Right hindlimb (tissue), 1 donor: Measurements from ENCODE around the gene EID2B.

Source experiments
- DNase-seq: peaks from one replicate; pipeline ENCODE4 v3.0.0-alpha.2; 2018

The EID2B gene

DNA sequence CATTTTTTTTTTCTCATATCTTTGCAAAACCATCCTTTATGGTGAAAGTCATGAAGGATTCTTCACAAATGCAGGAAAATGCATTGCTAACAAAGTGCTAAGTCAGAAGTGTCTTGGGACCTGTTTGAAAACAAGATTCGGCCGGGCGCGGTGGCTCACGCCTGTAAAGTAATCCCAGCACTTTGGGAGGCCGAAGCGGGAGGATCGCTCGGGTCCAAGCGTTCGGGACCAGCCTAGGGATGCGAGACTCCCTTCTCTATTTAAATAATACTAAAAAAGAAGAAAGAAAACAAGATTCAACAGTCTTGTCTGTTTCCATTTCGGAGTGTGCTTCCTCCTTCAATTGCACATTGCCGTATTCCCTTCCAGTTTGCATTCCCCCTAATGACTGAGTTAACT is 819 bp downstream of the EID2B start:
- DNase-seq: no peak

DNA sequence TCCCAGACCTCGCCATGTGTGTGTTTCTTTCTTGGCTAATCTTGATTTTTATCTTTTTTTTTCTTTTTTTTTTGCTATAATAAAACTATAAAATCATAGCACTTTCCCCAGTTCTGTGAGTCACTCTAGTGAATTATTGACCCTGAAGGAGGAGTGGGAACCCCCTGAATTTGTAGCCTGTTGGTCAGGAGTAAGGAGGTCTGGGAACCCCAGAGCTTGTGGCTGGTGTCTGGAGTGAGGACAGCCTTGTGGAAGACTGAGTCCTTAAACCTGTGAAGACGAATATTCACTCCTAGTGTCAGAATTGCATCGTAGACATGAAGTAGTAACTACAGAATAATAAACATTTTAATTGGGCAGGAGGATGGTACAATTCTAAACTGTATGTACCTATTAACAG is 7.4 kb downstream of the EID2B start:
- DNase-seq: no peak

DNA sequence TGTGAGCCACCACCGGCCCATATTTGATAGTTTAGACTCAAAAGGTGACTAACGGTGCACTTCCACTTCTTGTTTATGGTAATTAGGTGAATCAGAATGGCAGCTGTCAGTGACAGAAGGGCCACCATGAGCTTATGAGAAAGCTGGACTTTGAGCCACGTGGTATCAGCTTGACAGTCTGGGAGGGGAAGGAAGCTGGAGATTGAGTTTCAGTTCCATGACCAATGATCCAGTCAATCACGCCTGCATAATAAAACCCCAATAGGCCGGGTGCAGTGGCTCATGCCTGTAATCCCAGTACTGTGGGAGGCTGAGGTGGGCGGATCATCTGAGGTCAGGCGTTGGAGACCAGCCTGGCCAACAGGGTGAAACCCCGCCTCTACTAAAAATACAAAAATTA is 8.2 kb downstream of the EID2B start:
- DNase-seq: no peak

DNA sequence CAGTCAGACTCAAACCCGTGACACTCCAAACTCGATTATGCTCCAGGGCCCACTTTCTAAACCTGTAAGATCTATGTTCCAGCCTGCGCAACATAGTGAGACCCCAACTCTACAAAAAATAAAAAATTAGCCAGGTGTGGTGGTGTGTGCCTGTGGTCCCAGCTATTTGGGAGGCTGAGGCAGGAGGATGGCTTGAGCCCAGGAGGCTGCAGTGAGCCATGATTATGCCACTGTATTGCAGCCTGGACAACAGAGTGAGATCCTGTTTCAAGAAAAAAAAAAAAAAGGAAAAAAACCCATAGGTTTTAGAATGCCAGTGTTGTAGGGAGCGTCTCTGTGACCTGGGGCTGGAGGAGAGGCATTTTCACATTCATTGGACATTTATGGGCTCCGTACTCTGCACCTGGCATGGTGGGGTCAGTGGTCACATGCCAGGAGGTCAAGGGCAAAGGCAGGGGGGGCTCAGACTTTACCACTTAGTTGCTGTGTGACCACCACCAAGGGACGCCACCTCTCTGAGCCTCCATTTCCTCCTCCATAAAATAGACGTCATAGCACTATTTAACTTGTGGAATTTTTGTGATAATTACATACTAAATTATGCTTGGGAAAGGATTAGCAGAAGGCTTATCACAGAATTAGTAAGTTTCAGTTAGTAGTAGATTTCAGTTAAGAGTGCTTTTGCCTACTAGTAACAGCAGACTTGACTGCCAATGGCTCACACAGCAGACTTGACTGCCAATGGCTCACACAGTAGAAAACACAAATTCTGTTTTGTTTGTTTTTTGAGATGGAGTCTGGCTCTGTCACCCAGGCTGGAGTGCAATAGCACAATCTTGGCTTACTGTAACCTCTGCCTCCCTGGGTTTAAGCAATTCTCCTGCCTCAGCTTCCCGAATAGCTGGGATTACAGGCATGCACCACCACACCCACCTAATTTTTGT is 11.8 kb downstream of the EID2B start:
- no peak for DNase-seq

- no peak for DNase-seq
These were observed 13.7 kb downstream of the EID2B start for GRCh38 chr19:39518975-39519374.

- no peak for DNase-seq
These were observed 14.2 kb downstream of the EID2B start for GRCh38 chr19:39518458-39518857.

DNA sequence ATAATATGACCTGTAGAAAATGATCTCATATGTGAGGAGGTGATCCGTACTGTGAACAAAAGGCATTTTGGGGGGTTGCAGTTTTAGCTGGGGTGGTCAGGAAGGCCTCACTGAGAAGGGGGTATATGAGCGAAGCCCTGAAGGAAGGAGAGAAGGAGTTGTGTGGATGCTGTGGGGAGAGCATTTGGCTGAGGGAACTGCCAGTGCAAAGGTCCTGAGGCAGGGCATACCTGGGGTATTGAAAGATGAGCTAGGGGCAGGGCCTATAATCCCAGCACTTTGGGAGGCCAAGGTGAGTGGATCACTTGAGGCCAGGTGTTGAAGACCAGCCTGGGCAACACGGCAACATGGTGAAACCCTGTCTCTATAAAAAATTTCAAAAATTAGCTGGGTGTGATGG is 15.2 kb downstream of the EID2B start:
- no peak for DNase-seq

- DNase-seq: no peak
These were observed 16.4 kb downstream of the EID2B start for GRCh38 chr19:39516270-39516669.

DNA sequence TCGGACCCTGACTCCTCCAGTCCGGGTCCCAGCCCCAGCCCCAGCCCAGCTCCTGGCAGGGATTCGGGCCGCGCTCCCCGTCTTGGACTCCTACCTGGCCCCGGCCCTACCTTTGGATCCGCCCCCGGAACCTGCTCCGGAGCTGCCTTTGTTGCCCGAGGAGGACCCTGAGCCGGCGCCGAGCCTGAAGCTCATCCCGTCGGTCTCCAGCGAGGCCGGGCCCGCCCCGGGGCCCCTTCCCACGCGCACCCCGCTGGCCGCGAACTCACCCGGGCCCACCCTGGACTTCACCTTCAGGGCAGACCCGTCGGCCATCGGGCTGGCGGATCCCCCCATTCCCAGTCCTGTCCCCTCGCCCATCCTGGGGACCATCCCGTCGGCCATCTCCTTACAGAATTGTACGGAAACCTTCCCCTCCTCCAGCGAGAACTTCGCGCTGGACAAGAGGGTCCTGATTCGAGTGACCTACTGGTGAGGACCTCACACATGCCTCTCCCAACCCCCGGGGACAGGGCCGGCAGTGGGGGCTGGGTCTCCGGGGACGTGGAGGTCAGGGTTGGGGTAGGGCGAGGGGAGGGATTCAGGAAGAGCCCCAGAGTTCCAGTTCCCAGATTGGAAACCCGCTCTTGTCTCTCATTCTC is 17.0 kb downstream of the EID2B start:
- DNase-seq: peak; percentile 26

GRCh38 chr19:39514840-39515550 is 17.7 kb downstream of the EID2B start, which contains the start of gene SELENOV:
SELENOV (plus strand) TSS chr19:39515139; CDS start chr19:39515213, 74 bp downstream.
- peak; percentile 58 for DNase-seq

DNA sequence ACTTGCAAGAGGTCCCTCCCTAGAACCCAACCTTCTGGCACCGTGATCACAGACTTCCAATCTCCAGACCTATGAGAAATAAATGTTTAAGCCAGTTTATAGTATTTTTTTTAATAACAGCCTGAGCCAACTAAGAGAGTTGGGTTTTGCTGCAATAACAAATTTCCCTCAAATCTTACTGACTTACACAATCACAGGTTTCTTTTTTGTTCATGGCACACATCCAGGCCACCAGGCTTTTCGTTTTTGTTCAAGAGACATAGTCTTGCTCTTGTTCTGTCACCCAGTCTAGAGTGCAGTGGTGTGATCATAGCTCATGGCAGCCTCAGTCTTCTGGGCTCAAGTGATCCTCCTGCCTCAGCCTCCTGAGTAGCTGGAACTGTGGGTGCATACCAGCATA is 19.7 kb downstream of the EID2B start:
- no peak for DNase-seq

DNA sequence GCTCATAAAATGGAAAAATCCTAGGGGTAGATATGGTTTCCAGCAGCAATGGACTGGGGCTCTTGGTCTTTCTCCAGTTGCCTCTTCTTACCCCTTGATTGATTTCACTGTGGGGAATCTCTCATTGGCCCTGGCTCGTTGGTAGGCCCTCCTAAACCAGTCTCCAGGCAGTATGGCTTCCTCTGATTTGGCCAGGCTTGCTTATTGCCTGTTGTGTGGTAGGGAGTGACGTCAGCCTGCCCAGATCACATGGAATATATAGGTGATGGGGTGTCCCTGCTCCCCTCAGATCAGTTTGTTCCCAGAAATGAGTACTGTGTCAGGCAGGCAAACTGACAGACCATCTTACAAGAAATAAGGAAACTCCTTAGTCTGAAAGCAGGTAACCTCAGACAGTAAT is 23.4 kb downstream of the EID2B start:
- no peak for DNase-seq

DNA sequence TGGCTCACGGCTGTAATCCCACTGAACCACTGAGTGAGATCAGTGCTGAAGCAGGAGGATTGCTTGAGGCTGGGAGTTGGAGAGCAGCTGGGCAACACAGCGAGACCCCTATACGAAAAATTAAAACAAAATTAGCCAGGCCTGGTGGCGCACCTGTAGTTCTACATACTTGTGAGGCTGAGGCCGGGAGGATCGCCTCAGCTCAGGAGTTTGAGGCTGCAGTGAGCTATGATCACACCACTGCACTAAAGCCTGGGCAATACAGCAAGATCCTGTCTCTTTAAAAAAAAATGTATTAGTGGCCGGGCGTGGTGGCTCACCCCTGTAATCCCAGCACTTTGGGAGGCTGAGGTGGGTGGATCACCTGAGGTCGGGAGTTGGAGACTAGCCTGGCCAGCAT is 24.0 kb downstream of the EID2B start:
- DNase-seq: no peak

GRCh38 chr19:39507715-39508364 is 24.8 kb downstream of the EID2B start:
- no peak for DNase-seq

DNA sequence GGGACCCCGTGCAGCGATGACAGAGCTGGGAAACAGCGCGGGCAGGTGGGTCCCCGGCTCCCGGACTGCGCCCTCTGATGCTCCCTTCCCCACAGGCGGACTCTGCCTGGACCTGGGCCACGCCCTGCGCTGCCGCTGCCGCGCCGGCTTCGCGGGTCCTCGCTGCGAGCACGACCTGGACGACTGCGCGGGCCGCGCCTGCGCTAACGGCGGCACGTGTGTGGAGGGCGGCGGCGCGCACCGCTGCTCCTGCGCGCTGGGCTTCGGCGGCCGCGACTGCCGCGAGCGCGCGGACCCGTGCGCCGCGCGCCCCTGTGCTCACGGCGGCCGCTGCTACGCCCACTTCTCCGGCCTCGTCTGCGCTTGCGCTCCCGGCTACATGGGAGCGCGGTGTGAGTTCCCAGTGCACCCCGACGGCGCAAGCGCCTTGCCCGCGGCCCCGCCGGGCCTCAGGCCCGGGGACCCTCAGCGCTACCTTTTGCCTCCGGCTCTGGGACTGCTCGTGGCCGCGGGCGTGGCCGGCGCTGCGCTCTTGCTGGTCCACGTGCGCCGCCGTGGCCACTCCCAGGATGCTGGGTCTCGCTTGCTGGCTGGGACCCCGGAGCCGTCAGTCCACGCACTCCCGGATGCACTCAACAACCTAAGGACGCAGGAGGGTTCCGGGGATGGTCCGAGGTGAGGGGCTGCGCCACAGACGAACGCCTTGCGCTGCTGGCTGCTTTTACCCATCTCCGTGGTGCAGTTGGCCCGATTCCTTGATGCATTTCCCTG is 25.5 kb downstream of the EID2B start:
- DNase-seq: peak; percentile 65

GRCh38 chr19:39506598-39506943 is 26.1 kb downstream of the EID2B start:
- DNase-seq: no peak

- DNase-seq: peak; percentile 66
These were observed 29.8 kb downstream of the EID2B start for GRCh38 chr19:39502640-39503417.

- DNase-seq: no peak
These were observed 31.3 kb downstream of the EID2B start for GRCh38 chr19:39501340-39501739.

DNA sequence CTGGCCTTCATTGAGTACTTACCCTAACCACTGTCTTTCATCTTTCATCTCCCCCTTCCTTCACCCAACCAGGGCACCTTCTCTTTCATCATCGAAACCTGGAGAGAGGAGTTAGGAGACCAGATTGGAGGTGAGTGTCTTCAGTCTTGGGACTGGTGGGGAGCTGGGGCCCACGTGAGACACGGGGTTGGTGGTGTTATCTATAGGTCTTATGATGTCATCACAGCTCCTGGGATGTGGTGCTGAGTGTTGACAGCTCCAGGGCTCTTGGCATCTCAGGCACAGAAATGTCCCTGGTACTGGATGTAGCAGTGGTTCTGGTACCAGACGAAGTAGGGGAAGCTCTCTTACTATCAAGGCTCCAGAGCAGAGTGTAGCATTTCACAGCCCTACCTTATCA is 32.1 kb downstream of the EID2B start:
- DNase-seq: no peak

- DNase-seq: no peak
These were observed 32.7 kb downstream of the EID2B start for GRCh38 chr19:39499932-39500331.
